Activated B cell treated with CpG ODN at 0.5 μM for 24 hours (primary cell): ENCODE results near the gene MYDGF. TPM values are rescaled to one million over a fixed set of nuclear protein-coding genes. Genes with fewer than 3 reads are reported as not detected.

ENCODE experiments used
- ATAC-seq: fragments of 200-7000 bp; cut with Tn5 transposase; one replicate; pipeline ENCODE4 v1.10.0; 2021; ENCODE audit warnings: low read depth, mild to moderate bottlenecking, moderate library complexity
- CTCF ChIA-PET: fragments of 350-600 bp; sonication (Branson Sonifier 250); formaldehyde crosslinking; loops from one replicate; lab custom pipeline; 2021; ENCODE audit warnings: antibody characterized with exemption; lab: Charles Lee
- POLR2A ChIA-PET: fragments of 350-600 bp; sonication (Branson Sonifier 250); formaldehyde crosslinking; loops from one replicate; lab custom pipeline; 2021; ENCODE audit warnings: antibody characterized with exemption; lab: Charles Lee
- DNase-seq: peaks from one replicate; pipeline ENCODE4 v3.0.0; 2022
- H3K27ac Mint-ChIP-seq: one replicate; pipeline ENCODE4 v1.8.0; 2020; ENCODE audit warnings: mixed read lengths
- H3K27me3 Mint-ChIP-seq: one replicate; pipeline ENCODE4 v1.8.0; 2021; ENCODE audit warnings: mixed read lengths
- H3K36me3 Mint-ChIP-seq: one replicate; pipeline ENCODE4 v1.8.0; 2021; ENCODE audit warnings: low read depth, mixed read lengths
- H3K4me1 Mint-ChIP-seq: one replicate; pipeline ENCODE4 v1.8.0; 2021; ENCODE audit warnings: mixed read lengths
- H3K4me3 Mint-ChIP-seq: one replicate; pipeline ENCODE4 v1.8.0; 2020; ENCODE audit warnings: mild to moderate bottlenecking, mixed read lengths
- H3K9me3 Mint-ChIP-seq: one replicate; pipeline ENCODE4 v1.8.0; 2020; ENCODE audit warnings: mixed read lengths
- intact Hi-C: fragments of 100-400 bp; cut with micrococcal nuclease; formaldehyde crosslinking; loops from one replicate; pipeline ENCODE4 v1.15.1; 2024
- total RNA-seq: library from RNA; stranded (reverse); gene quantifications from 2 replicates; pipeline ENCODE4 v1.2.3, GENCODE V29; 2022
- TF ChIP-seq, protein P1 (sequence below): fragments of 200-600 bp; IDR thresholded peaks from one replicate; pipeline ENCODE4 v1.8.0; 2022; ENCODE audit warnings: antibody characterized with exemption, mild to moderate bottlenecking

MYDGF gene
- total RNA-seq, 1 donor from 2014 or later, result 30.9 TPM

GRCh38 chr19:4635754-4636116 is 34.4 kb downstream of the MYDGF start:
- Mint-ChIP-seq H3K4me1 (peaks cover 33% of the 10 kb centered on the region), H3K27ac (no peak overlapping the region), H3K9me3 (no peaks in the 10 kb centered on the region), H3K36me3 (no peaks in the 10 kb centered on the region), H3K4me3 (peak overlapping the region; percentile 53), H3K27me3 (peaks cover 5% of the 10 kb centered on the region)
- intact Hi-C loops, result loop anchor here (1.0 to 5.0 kb wide), 8 partner anchors 46 to 1688 kb away; partner anchors contain the start of genes CHAF1A and SH3GL1
- DNase-seq, result no peak
- POLR2A ChIA-PET, result interaction anchor here (0.5 to 1.0 kb wide), 2 partner anchors 42 to 1084 kb away, joined by 3 read pairs; partner anchors contain the start of genes CATSPERD and LONP1
- ATAC-seq, result no peak
- CTCF ChIA-PET, result interaction anchor here (1.0 to 3.2 kb wide), 14 partner anchors 8 to 311 kb away, joined by 3 to 28 read pairs (median 8); partner anchors contain the start of genes MYDGF and SEMA6B
- TF ChIP-seq, protein P1, sequence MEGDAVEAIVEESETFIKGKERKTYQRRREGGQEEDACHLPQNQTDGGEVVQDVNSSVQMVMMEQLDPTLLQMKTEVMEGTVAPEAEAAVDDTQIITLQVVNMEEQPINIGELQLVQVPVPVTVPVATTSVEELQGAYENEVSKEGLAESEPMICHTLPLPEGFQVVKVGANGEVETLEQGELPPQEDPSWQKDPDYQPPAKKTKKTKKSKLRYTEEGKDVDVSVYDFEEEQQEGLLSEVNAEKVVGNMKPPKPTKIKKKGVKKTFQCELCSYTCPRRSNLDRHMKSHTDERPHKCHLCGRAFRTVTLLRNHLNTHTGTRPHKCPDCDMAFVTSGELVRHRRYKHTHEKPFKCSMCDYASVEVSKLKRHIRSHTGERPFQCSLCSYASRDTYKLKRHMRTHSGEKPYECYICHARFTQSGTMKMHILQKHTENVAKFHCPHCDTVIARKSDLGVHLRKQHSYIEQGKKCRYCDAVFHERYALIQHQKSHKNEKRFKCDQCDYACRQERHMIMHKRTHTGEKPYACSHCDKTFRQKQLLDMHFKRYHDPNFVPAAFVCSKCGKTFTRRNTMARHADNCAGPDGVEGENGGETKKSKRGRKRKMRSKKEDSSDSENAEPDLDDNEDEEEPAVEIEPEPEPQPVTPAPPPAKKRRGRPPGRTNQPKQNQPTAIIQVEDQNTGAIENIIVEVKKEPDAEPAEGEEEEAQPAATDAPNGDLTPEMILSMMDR, result no peak

DNA sequence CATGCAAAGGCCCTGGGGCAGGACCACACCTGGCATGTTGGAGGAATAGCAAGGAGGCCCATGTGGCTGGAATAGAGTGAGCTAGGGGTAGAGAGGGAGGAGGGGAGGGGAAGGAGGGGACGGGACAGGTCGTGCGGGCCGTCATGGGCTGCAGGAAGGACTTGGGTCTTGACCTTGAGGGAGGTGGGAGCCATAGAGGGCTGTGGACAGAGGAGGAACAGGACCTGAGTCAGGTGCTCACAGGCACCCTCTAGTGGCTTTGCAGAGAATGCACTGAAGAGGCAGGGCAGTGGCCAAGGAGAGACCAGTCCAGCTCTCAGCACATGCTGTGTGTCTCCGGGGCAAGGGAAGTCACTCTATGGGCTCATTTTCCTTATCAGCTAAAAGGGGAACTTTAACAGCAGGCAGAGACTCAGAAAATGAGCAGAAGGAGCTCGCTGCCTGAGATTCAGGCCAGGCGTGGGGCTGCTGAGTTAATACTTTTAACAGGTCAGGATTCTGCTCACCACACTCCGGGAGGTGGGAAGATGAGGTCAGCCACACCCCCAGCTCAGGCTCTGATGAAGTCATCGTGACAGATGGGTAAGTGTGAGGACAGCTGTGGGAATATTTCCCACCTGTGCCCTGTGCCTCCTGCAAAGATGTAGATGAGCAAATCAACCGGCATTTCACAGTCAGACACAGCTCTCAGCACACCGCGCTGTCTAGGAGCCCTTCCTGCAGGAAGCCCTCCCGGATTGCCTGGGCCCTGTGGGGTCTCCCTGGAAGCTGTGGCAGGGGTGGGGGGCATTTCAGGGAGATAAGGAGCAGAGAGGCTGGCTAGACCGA is 36.8 kb downstream of the MYDGF start:
- ATAC-seq, result peak; percentile 66
- peak overlapping the region; percentile 16 for H3K27ac Mint-ChIP-seq

DNA sequence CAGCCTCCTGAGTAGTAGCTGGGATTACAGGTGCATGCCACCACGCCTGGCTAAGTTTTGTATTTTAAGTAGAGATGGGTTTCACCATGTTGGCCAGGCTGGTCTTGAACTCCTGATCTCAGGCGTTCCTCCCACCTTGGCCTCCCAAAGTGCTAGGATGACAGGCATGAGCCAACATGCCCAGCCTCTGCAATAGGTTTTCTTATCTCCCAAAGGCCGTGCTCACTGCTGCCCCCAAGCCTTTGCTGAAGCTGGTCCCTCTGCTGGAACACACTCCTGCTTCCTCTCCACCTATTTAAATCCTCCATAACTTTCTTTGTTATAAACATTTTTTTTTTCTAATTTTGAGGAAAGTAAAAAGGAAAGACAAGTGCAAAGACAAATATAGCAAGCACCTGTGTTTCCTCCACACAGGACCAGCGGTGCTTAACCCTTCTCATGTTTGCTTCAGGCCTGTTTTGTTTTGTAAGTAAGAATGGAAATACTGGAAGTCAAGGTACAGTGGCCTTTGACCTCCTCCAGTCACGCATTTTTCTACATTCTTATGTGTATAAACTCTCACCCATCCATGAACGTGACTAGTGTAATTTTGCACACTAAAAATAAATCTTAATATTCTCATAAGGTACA is 45.3 kb downstream of the MYDGF start:
- H3K9me3 Mint-ChIP-seq, result no peaks in the 10 kb centered on the region
- CTCF ChIA-PET, result no interaction called here
- POLR2A ChIA-PET, result no interaction called here
- TF ChIP-seq, protein P1, result no peak
- H3K36me3 Mint-ChIP-seq, result no peaks in the 10 kb centered on the region
- ATAC-seq (no peak), DNase-seq (no peak)
- H3K4me1 Mint-ChIP-seq, result no peaks in the 10 kb centered on the region
- no peak overlapping the region for H3K27ac Mint-ChIP-seq
- no peak overlapping the region for H3K4me3 Mint-ChIP-seq
- intact Hi-C loops, result no loop called here
- peaks cover 13% of the 10 kb centered on the region for H3K27me3 Mint-ChIP-seq

More for the DNA sequence above, 36.8 kb downstream of the MYDGF start:
- peaks cover 5% of the 10 kb centered on the region for H3K27me3 Mint-ChIP-seq
- peak; percentile 32 for DNase-seq
- no peaks in the 10 kb centered on the region for H3K9me3 Mint-ChIP-seq
- TF ChIP-seq, protein P1, result no peak
- ChIA-PET CTCF (interaction anchor here (0.6 to 3.4 kb wide), 6 partner anchors 12 to 333 kb away, joined by 3 to 14 read pairs (median 3); no protein-coding TSS in a partner anchor), POLR2A (interaction anchor here (0.7 to 0.9 kb wide), 2 partner anchors 40 to 58 kb away, joined by 3 to 4 read pairs; no protein-coding TSS in a partner anchor)
- no peaks in the 10 kb centered on the region for H3K36me3 Mint-ChIP-seq
- peaks cover 18% of the 10 kb centered on the region for H3K4me1 Mint-ChIP-seq
- intact Hi-C loops, result no loop called here
- H3K4me3 Mint-ChIP-seq, result no peak overlapping the region

GRCh38 chr19:4624301-4624700 is 45.8 kb downstream of the MYDGF start:
- DNase-seq (no peak), ATAC-seq (no peak)
- Mint-ChIP-seq H3K4me1 (no peaks in the 10 kb centered on the region), H3K36me3 (no peaks in the 10 kb centered on the region), H3K27me3 (peaks cover 15% of the 10 kb centered on the region), H3K27ac (no peak overlapping the region), H3K9me3 (no peaks in the 10 kb centered on the region), H3K4me3 (no peak overlapping the region)
- CTCF ChIA-PET, result no interaction called here
- POLR2A ChIA-PET, result interaction anchor here (0.6 kb wide), 2 partner anchors 170 to 427 kb away, joined by 3 to 5 read pairs; no protein-coding TSS in a partner anchor
- TF ChIP-seq, protein P1, result no peak
- intact Hi-C loops, result no loop called here
